H7 (cell line): Measurements from ENCODE around the gene SHC3. TPM values are rescaled to one million over a fixed set of nuclear protein-coding genes. Genes with fewer than 3 reads are reported as not detected.
A peak's percentile ranks its signal among the peaks of the same experiment; 100 is the strongest.

ENCODE experiments used
- DNase-seq: peaks from one replicate; pipeline ENCODE4 v3.0.0; 2012
- H3K27me3 ChIP-seq: 2 replicates; pipeline ENCODE4 v1.6.0; 2011; ENCODE audit warnings: mild to moderate bottlenecking, low read length; ENCODE audit not compliant: control insufficient read depth, insufficient read depth
- H3K36me3 ChIP-seq: replicated peaks from 2 replicates; pipeline ENCODE4 v1.5.1; 2011; ENCODE audit warnings: low read length; ENCODE audit not compliant: control insufficient read depth, insufficient read depth
- H3K4me3 ChIP-seq: 2 replicates; pipeline ENCODE4 v1.5.1; 2011; ENCODE audit warnings: low read depth, mild to moderate bottlenecking, control low read depth, low read length, moderate library complexity; ENCODE audit not compliant: insufficient read depth
- total RNA-seq: library from RNA; depleted of rRNA; stranded (reverse); fragments of >200 nt; shearing (Covaris generic); gene quantifications from 2 replicates; pipeline ENCODE4 v1.2.3, GENCODE V29; 2014

The SHC3 gene
- total RNA-seq, 1 experiment from 2014 or later: 13.2 TPM

GRCh38 chr9:89177012-89177943 is 1.3 kb downstream of the SHC3 start:
- Histone ChIP-seq H3K36me3 (no peaks in the 10 kb centered on the region), H3K4me3 (peak overlapping the region; percentile 65), H3K27me3 (peaks cover 16% of the 10 kb centered on the region; the same call in 1 of the 2 replicates)
- peak; percentile 81 for DNase-seq

- H3K36me3 ChIP-seq: no peaks in the 10 kb centered on the region
- no peak overlapping the region for H3K4me3 ChIP-seq
- peaks cover 16% of the 10 kb centered on the region; the same call in 1 of the 2 replicates for H3K27me3 ChIP-seq
- no peak for DNase-seq
Measured at GRCh38 chr9:89175828-89176261, 2.8 kb downstream of the SHC3 start.

- Histone ChIP-seq H3K36me3 (no peaks in the 10 kb centered on the region), H3K27me3 (peaks cover 14% of the 10 kb centered on the region; the same call in 1 of the 2 replicates), H3K4me3 (no peak overlapping the region)
- DNase-seq: no peak
Measured at GRCh38 chr9:89174291-89174690, 4.3 kb downstream of the SHC3 start.

DNA sequence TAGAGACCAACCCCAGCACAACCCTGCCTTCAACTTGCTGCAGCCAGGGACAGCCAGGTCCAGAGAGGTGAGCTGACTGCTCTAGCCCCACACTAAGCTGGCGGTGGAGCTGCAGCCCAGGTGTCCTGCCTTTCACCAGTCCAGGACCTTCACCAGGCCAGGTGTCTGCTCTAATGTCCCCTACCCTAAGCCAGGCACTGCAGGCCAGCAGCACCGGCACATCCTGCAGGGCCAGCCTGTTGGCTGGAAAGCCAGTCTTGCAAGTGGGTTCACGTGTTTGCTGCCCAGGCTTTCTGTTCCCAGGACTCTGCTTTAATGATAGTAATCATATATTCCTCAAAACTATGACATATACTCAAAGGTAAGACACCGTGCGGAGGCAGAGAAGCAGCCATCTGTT is 5.5 kb downstream of the SHC3 start:
- Histone ChIP-seq H3K27me3 (peaks cover 11% of the 10 kb centered on the region; the same call in 1 of the 2 replicates), H3K36me3 (no peaks in the 10 kb centered on the region), H3K4me3 (no peak overlapping the region)
- no peak for DNase-seq

DNA sequence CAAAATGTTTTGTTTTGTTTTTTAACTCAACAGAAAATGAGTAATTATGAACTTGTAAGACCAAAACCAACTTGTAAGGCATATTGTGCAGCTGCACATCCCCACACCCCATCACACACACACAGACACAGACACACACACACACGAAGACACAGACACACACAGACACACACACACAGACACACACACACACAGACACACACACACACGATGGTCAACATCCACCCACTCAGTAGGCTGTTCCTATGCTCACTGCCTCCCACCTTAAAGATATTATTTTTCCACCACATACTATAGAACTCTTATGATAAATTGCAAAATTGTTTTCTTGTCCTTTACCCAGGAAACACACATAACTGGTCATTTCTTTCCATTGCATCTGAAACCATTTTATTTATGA is 6.2 kb downstream of the SHC3 start:
- no peak overlapping the region for H3K4me3 ChIP-seq
- no peaks in the 10 kb centered on the region for H3K36me3 ChIP-seq
- no peak for DNase-seq

GRCh38 chr9:89171693-89172092 is 6.9 kb downstream of the SHC3 start:
- Histone ChIP-seq H3K27me3 (peaks cover under 1% of the 10 kb centered on the region; the same call in 1 of the 2 replicates), H3K4me3 (no peak overlapping the region), H3K36me3 (no peaks in the 10 kb centered on the region)
- DNase-seq: peak; percentile 56

More for the DNA sequence above, 6.2 kb downstream of the SHC3 start:
- peaks cover 7% of the 10 kb centered on the region; the same call in 1 of the 2 replicates for H3K27me3 ChIP-seq

GRCh38 chr9:89171231-89171630 is 7.4 kb downstream of the SHC3 start:
- H3K4me3 ChIP-seq: no peak overlapping the region
- no peaks in the 10 kb centered on the region; the same call in 1 of the 2 replicates for H3K27me3 ChIP-seq
- DNase-seq: no peak
- no peaks in the 10 kb centered on the region for H3K36me3 ChIP-seq

- Histone ChIP-seq H3K27me3 (no peaks in the 10 kb centered on the region), H3K36me3 (no peaks in the 10 kb centered on the region), H3K4me3 (no peak overlapping the region)
- DNase-seq: no peak
Measured at GRCh38 chr9:89168901-89169813, 9.5 kb downstream of the SHC3 start.

- H3K36me3 ChIP-seq: no peaks in the 10 kb centered on the region
- H3K27me3 ChIP-seq: no peaks in the 10 kb centered on the region
- H3K4me3 ChIP-seq: no peak overlapping the region
- DNase-seq: no peak
Measured at GRCh38 chr9:89167788-89168187, 10.8 kb downstream of the SHC3 start.

DNA sequence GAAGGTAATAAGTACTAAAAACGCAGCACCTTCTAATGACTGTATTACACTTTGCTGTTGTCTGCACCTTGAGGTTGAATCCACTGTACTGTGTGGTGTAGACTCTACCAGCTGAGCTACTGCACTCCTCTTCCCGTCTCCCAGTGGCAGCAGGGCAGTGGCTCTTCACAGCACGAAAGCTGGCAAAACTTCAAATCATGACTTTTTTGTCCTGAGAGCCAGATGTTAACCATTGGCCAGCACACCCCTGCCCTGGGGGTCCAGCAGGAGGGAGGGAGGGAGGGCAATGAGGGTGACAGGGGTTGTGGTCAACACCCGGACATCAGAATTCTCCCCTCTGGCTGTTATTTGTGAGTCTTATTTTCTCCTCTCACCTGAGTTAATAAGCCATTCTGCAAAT is 11.8 kb downstream of the SHC3 start:
- no peak for DNase-seq
- Histone ChIP-seq H3K36me3 (no peaks in the 10 kb centered on the region), H3K27me3 (no peaks in the 10 kb centered on the region), H3K4me3 (no peak overlapping the region)

GRCh38 chr9:89165880-89166279 is 12.7 kb downstream of the SHC3 start:
- Histone ChIP-seq H3K27me3 (no peaks in the 10 kb centered on the region), H3K36me3 (no peaks in the 10 kb centered on the region), H3K4me3 (no peak overlapping the region)
- no peak for DNase-seq

GRCh38 chr9:89165341-89165740 is 13.3 kb downstream of the SHC3 start:
- no peak for DNase-seq
- no peaks in the 10 kb centered on the region for H3K27me3 ChIP-seq
- no peak overlapping the region for H3K4me3 ChIP-seq
- no peaks in the 10 kb centered on the region for H3K36me3 ChIP-seq

DNA sequence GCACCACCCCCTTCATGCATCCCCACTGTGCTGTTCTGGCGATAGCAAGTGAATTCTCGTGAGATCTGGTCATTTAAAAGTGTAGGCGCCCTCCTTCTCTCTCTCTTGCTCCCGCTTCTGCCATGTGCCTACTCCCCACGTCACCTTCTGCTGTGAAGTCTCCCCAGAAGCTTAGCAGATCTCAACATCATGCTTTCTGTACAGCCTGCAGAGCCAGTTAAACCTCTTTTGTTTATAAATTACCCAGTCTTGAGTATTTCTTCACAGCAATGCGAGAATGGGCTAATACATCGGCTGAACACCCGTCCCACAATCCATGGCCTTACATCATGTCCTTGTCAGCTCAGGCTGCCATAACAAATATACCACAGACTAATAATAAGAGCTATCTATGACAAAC is 17.4 kb downstream of the SHC3 start:
- no peak for DNase-seq
- Histone ChIP-seq H3K4me3 (no peak overlapping the region), H3K36me3 (no peaks in the 10 kb centered on the region)

GRCh38 chr9:89160806-89161205 is 17.8 kb downstream of the SHC3 start:
- Histone ChIP-seq H3K27me3 (no peaks in the 10 kb centered on the region), H3K36me3 (no peaks in the 10 kb centered on the region), H3K4me3 (no peak overlapping the region)
- DNase-seq: no peak

More for the DNA sequence above, 17.4 kb downstream of the SHC3 start:
- H3K27me3 ChIP-seq: no peaks in the 10 kb centered on the region
